Ishikawa (cell line): Measurements from ENCODE around the gene LMF1.

Experiments
- CEBPB ChIP-seq: IDR thresholded peaks from 2 replicates; pipeline ENCODE4 v1.6.1; 2012
- CREB1 ChIP-seq: IDR thresholded peaks from 2 replicates; pipeline ENCODE4 v1.6.1; 2012; ENCODE audit warnings: low read depth
- EGR1 ChIP-seq: IDR thresholded peaks from 2 replicates; pipeline ENCODE4 v1.6.1; 2012
- EP300 ChIP-seq: IDR thresholded peaks from 2 replicates; pipeline ENCODE4 v1.6.1; 2012; ENCODE audit warnings: borderline replicate concordance
- FOXM1 ChIP-seq: IDR thresholded peaks from 2 replicates; pipeline ENCODE4 v1.6.1; 2012; ENCODE audit warnings: low read depth, borderline replicate concordance
- NFIC ChIP-seq: IDR thresholded peaks from 2 replicates; pipeline ENCODE4 v1.6.1; 2012
- RAD21 ChIP-seq: IDR thresholded peaks from 2 replicates; pipeline ENCODE4 v1.6.1; 2012; ENCODE audit warnings: low read depth
- REST ChIP-seq: IDR thresholded peaks from 2 replicates; pipeline ENCODE4 v1.6.1; 2012; ENCODE audit warnings: low read depth, mild to moderate bottlenecking
- TAF1 ChIP-seq: IDR thresholded peaks from 2 replicates; pipeline ENCODE4 v1.6.1; 2012; ENCODE audit warnings: low read depth, mild to moderate bottlenecking
- TCF12 ChIP-seq: IDR thresholded peaks from 2 replicates; pipeline ENCODE4 v1.6.1; 2012; ENCODE audit warnings: low read depth
- TEAD4 ChIP-seq: IDR thresholded peaks from 2 replicates; pipeline ENCODE4 v1.6.1; 2012
- USF1 ChIP-seq: IDR thresholded peaks from 2 replicates; pipeline ENCODE4 v1.6.1; 2012
- YY1 ChIP-seq: IDR thresholded peaks from 2 replicates; pipeline ENCODE4 v1.6.1; 2012; ENCODE audit warnings: low read depth
- ZBTB7A ChIP-seq: IDR thresholded peaks from 2 replicates; pipeline ENCODE4 v1.6.1; 2012; ENCODE audit warnings: low read depth
- TF ChIP-seq, protein P1 (sequence below): IDR thresholded peaks from 2 replicates; pipeline ENCODE4 v1.6.1; 2012

LMF1 gene

DNA sequence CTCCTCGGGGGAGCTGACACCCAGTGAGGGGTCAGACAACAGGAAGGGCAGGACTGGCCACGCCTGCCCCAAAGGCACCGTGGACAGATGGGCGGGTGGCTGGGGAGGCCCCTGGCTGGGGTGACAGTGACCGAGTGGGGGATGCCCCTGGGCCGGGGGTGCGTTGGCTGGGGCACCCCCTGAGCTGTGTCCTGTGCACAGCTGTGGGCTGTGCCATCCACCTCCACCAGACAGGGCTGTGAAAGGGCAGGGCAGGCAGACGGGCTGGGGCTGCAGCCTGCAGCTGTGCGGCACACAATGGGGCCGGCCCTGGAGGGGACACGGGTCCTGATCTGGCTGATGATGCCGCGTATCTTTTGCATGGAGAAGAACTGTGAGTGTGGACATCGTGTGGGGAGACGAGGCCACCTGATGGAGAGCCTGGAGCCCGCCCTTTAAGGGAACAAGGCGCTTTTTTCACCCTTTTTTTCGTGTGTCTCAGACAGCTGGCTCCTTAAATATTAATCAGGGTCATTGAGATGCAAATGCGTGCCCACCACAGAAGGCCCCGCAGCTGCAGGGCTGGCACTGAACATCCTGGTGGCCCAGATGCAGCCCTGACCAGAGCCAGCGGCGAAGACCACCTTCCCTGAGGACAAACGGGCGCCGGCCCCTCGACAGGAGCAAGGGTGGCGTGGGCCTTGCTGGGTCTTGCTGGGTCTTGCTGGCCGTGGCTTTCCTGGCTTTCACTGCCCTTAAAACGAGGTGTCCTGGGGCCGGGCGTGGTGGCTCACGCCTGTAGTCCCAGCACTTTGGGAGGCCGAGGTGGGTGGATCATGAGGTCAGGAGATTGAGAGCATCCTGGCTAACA lies 127.8 kb downstream of the LMF1 start:
- no peak for TF ChIP-seq TCF12
- TF ChIP-seq ZBTB7A = no peak
- TF ChIP-seq NFIC = no peak
- no peak for TF ChIP-seq EP300
- TF ChIP-seq TAF1 = no peak
- no peak for TF ChIP-seq EGR1
- TF ChIP-seq USF1 = no peak
- no peak for TF ChIP-seq CEBPB
- no peak for TF ChIP-seq FOXM1
- TF ChIP-seq, protein P1, sequence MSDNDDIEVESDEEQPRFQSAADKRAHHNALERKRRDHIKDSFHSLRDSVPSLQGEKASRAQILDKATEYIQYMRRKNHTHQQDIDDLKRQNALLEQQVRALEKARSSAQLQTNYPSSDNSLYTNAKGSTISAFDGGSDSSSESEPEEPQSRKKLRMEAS = no peak
- no peak for TF ChIP-seq YY1
- TF ChIP-seq RAD21 = no peak
- no peak for TF ChIP-seq REST
- no peak for TF ChIP-seq TEAD4

GRCh38 chr16:842061-842476 lies 128.7 kb downstream of the LMF1 start:
- TF ChIP-seq TAF1 = no peak
- no peak for TF ChIP-seq FOXM1
- TF ChIP-seq NFIC = no peak
- no peak for TF ChIP-seq USF1
- no peak for TF ChIP-seq REST
- no peak for TF ChIP-seq EP300
- TF ChIP-seq RAD21 = no peak
- TF ChIP-seq ZBTB7A = no peak
- TF ChIP-seq YY1 = no peak
- TF ChIP-seq CREB1 = no peak
- no peak for TF ChIP-seq CEBPB
- TF ChIP-seq EGR1 = no peak
- TF ChIP-seq, protein P1 = no peak
- no peak for TF ChIP-seq TCF12
- no peak for TF ChIP-seq TEAD4

DNA sequence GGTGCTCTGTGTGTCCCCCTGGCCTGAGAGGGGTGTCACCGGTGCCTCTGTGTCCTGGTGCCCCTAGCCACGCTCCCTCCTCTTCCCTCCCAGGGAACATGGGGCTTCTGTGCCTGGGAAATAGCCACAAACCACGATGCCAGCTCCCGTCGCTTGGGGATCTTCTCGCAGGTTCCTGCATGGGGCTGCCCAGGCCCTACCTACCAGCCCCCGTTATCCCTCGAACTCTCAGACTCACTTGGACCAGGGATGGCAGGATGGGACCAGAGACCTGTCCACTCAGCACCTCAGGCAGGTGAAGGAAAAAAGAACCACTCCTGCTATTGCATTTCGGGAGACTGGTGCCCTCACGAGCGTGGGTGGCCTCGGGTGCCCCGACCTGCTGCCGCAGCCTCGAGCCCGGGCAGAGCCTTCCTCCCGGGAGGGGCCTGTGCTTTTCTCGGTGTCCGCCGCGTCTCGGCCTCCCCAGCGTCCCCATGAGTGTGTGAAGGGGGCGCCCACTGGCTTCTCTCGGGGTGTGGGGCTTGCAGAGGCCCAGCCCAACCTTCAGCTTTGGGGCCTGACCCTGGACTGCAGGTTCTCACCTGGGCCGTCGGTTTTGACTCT lies 129.2 kb downstream of the LMF1 start:
- TF ChIP-seq TEAD4 = no peak
- no peak for TF ChIP-seq EGR1
- TF ChIP-seq, protein P1 = no peak
- TF ChIP-seq RAD21 = no peak
- no peak for TF ChIP-seq REST
- TF ChIP-seq CREB1 = no peak
- no peak for TF ChIP-seq TAF1
- no peak for TF ChIP-seq NFIC
- TF ChIP-seq FOXM1 = no peak
- TF ChIP-seq EP300 = no peak
- no peak for TF ChIP-seq USF1
- no peak for TF ChIP-seq CEBPB
- TF ChIP-seq TCF12 = no peak
